Psoas muscle (tissue), 8 donors: ENCODE measurements around the gene RFT1. TPM values are rescaled to one million over a fixed set of nuclear protein-coding genes. Genes with fewer than 3 reads are reported as not detected.

Experiments
- ATAC-seq, 4 donors: fragments of 200-7000 bp; cut with Tn5 transposase; one replicate each; pipeline ENCODE4 v1.9.1; 2020; ENCODE audit warnings: moderate library complexity in 3 of 4, mild to moderate bottlenecking in 2 of 4
- DNase-seq, 2 donors: peaks; one replicate each; pipeline ENCODE4 v3.0.0-alpha.2; 2020
- H3K27ac ChIP-seq: fragments of 200-600 bp; one replicate; pipeline ENCODE4 v1.8.0; 2022
- H3K27me3 ChIP-seq, 3 donors: fragments of 200-600 bp in 1 of 3; one replicate each; pipeline versions ENCODE4 v1.6.1 to v1.8.0; 2013 to 2022; ENCODE audit warnings: low read length in 2 of 3, mild to moderate bottlenecking in 2 of 3, moderate library complexity in 1 of 3; ENCODE audit not compliant: insufficient read depth in 3 of 3
- H3K36me3 ChIP-seq, 2 donors: fragments of 200-600 bp in 1 of 2; one replicate each; pipeline versions ENCODE4 v1.6.1 to v1.8.0; 2013 to 2022; ENCODE audit warnings: low read depth in 1 of 2, mild to moderate bottlenecking in 1 of 2, moderate library complexity in 1 of 2; ENCODE audit not compliant: insufficient read depth in 1 of 2
- H3K4me1 ChIP-seq: fragments of 200-600 bp; one replicate; pipeline ENCODE4 v1.8.0; 2022
- H3K4me3 ChIP-seq: fragments of 200-600 bp; one replicate; pipeline ENCODE4 v1.8.0; 2022; ENCODE audit warnings: mild to moderate bottlenecking
- H3K9me3 ChIP-seq: fragments of 200-600 bp; one replicate; pipeline ENCODE4 v1.8.0; 2022
- CTCF ChIP-seq: fragments of 200-600 bp; IDR thresholded peaks from one replicate; pipeline ENCODE4 v1.8.0; 2022; ENCODE audit warnings: antibody characterized with exemption
- WGBS, 3 donors: extraction: QIAGEN DNeasy Blood & Tissue Kit; methylation state at CpG; one replicate each; pipeline versions ENCODE4 v1.1.6 to v1.1.7; 2013; 5-methylcytosine and 5-hydroxymethylcytosine counted together
- intact Hi-C, 2 donors: fragments of 100-400 bp; cut with DNase I; formaldehyde crosslinking; loops; one replicate each; pipeline versions ENCODE4 v1.11.0 to v1.14.2; 2022
- polyA plus RNA-seq, 3 donors: library from polyadenylated mRNA; stranded (reverse); fragments of 200-250 nt; gene quantifications; one replicate each; pipeline ENCODE4 v1.2.3, GENCODE V29; 2013
- total RNA-seq, 4 donors: library from RNA; stranded (reverse); fragmentation: NEBNext Ultra II Directional in 2 of 4; extraction: Animal tissue kit (Norgen Biotek cat#: 25700) in 2 of 4; gene quantifications; one replicate each; pipeline versions ENCODE4 v1.2.1 to v1.2.4, GENCODE V29; 2021 to 2023
- donor health status: healthy with polysubstance abuse.
- donor health status: DM: no; HTN: no; CAD: no; lungs with moderate emphysema.
- donor health status: Bipolar disorder and iron deficiency.
- donor health status: healthy.
- donor health status: DM: yes; HTN: yes; CAD: no.
- donor health status: DM: no; HTN: no; CAD: no.
- donor health status: DM: no; HTN: no; CAD: no.
- donor health status: DM: yes; HTN: yes; CAD: no.

The RFT1 gene
- total and polyA plus RNA-seq, 7 donors: 5.4 to 13.2 (median 6.9) TPM

GRCh38 chr3:53134631-53135232 lies 4.5 kb upstream of the RFT1 start:
- 8 to 15% (median 11%) methylated on average over 6 of the region's 6 CpGs for WGBS, 3 donors
- no peak overlapping the region for H3K4me3 ChIP-seq
- no peaks in the 10 kb centered on the region for H3K9me3 ChIP-seq
- DNase-seq (peak; percentile 70 to 89), ATAC-seq (peak; percentile 77 to 86 (median 82))
- no peak overlapping the region for H3K27ac ChIP-seq
- peaks cover 25% of the 10 kb centered on the region for H3K4me1 ChIP-seq
- H3K27me3 ChIP-seq: no peaks in the 10 kb centered on the region
- H3K36me3 ChIP-seq: no peaks in the 10 kb centered on the region
- peak; percentile 81 for TF ChIP-seq CTCF
- intact Hi-C loops: loop anchor here in 1 of 2 donors (5.0 kb wide), 1 partner anchor 63 kb away; no protein-coding TSS in a partner anchor

GRCh38 chr3:53132347-53132746 lies 2.1 kb upstream of the RFT1 start:
- no peak for TF ChIP-seq CTCF
- Histone ChIP-seq H3K4me3 (no peak overlapping the region), H3K27me3 (no peaks in the 10 kb centered on the region), H3K36me3 (peaks cover 0 to 3% of the 10 kb centered on the region in 2 donors), H3K9me3 (no peaks in the 10 kb centered on the region), H3K4me1 (peaks cover 30% of the 10 kb centered on the region), H3K27ac (no peak overlapping the region)
- WGBS, 3 donors: 70 to 78% (median 75%) methylated on average over 5 of the region's 5 CpGs
- DNase-seq (no peak), ATAC-seq (no peak)
- intact Hi-C loops: loop anchor here in 1 of 2 donors (5.0 kb wide), 1 partner anchor 65 kb away; no protein-coding TSS in a partner anchor

- peak overlapping the region; percentile 91 for H3K27ac ChIP-seq
- H3K4me1 ChIP-seq: peaks cover 30% of the 10 kb centered on the region
- no peaks in the 10 kb centered on the region for H3K9me3 ChIP-seq
- 86 to 91% (median 87%) methylated on average over 4 of the region's 4 CpGs for WGBS, 3 donors
- peaks cover 0 to 13% of the 10 kb centered on the region in 2 donors for H3K36me3 ChIP-seq
- H3K27me3 ChIP-seq: no peaks in the 10 kb centered on the region
- TF ChIP-seq CTCF: no peak
- ATAC-seq (peak in 3 of 4 donors; percentile 19 to 45 (median 20)), DNase-seq (no peak)
- peak overlapping the region; percentile 77 for H3K4me3 ChIP-seq
- intact Hi-C loops: loop anchor here in 1 of 2 donors (5.0 kb wide), 1 partner anchor 66 kb away; no protein-coding TSS in a partner anchor
These were observed 861 bp upstream of the RFT1 start for GRCh38 chr3:53131096-53131495.

GRCh38 chr3:53129344-53129743 lies 891 bp downstream of the RFT1 start:
- TF ChIP-seq CTCF: no peak
- WGBS, 3 donors: 78 to 81% (median 79%) methylated on average over 3 of the region's 3 CpGs
- H3K27ac ChIP-seq: peak overlapping the region; percentile 91
- no peak for ATAC-seq
- peaks cover 22% of the 10 kb centered on the region for H3K4me1 ChIP-seq
- no peaks in the 10 kb centered on the region for H3K9me3 ChIP-seq
- peaks cover 0 to 30% of the 10 kb centered on the region in 2 donors for H3K36me3 ChIP-seq
- intact Hi-C loops: loop anchor here in 1 of 2 donors (5.0 kb wide), 1 partner anchor 33 kb away; the partner anchor contains the start of gene PRKCD
- DNase-seq: no peak
- peak overlapping the region; percentile 77 for H3K4me3 ChIP-seq
- no peaks in the 10 kb centered on the region for H3K27me3 ChIP-seq
